Measurements from ENCODE around the gene EZR.

Gene EZR

GRCh38 chr6:158757753-158758090, 61.4 kb downstream of the EZR start:
- no peak for DNase-seq

- no peak for DNase-seq
These were observed 62.0 kb downstream of the EZR start for GRCh38 chr6:158756977-158757752.

- no peak for DNase-seq
These were observed 63.0 kb downstream of the EZR start for GRCh38 chr6:158756126-158756525.

GRCh38 chr6:158755636-158756035, 63.5 kb downstream of the EZR start:
- DNase-seq: no peak

- no peak for DNase-seq
These were observed 64.4 kb downstream of the EZR start for GRCh38 chr6:158754738-158755137.

GRCh38 chr6:158753811-158754210, 65.4 kb downstream of the EZR start:
- DNase-seq: no peak

GRCh38 chr6:158752613-158753012, 66.6 kb downstream of the EZR start:
- DNase-seq: no peak

GRCh38 chr6:158751921-158752320, 67.2 kb downstream of the EZR start:
- no peak for DNase-seq

- DNase-seq: no peak
These were observed 67.9 kb downstream of the EZR start for GRCh38 chr6:158751224-158751623.

GRCh38 chr6:158744986-158745430, 74.2 kb downstream of the EZR start:
- DNase-seq: no peak

- no peak for DNase-seq
These were observed 76.0 kb downstream of the EZR start for GRCh38 chr6:158743033-158743651.

- no peak for DNase-seq
These were observed 79.5 kb downstream of the EZR start for GRCh38 chr6:158739673-158740072.

- no peak for DNase-seq
These were observed 81.2 kb downstream of the EZR start for GRCh38 chr6:158737710-158738615.

GRCh38 chr6:158737082-158737709, 82.0 kb downstream of the EZR start:
- DNase-seq: no peak

GRCh38 chr6:158735009-158735408, 84.2 kb downstream of the EZR start:
- DNase-seq: no peak

- DNase-seq: no peak
These were observed 88.6 kb downstream of the EZR start for GRCh38 chr6:158730541-158730907.

- DNase-seq: no peak
These were observed 89.1 kb downstream of the EZR start for GRCh38 chr6:158729906-158730540.

GRCh38 chr6:158725704-158726103, 93.5 kb downstream of the EZR start:
- no peak for DNase-seq

- DNase-seq: no peak
These were observed 96.9 kb downstream of the EZR start for GRCh38 chr6:158722176-158722729.

GRCh38 chr6:158718461-158719046, 100.6 kb downstream of the EZR start:
- no peak for DNase-seq

GRCh38 chr6:158717341-158718330, 101.5 kb downstream of the EZR start:
- DNase-seq: no peak
